ENCODE measurements around the gene RITA1.

Gene RITA1

DNA sequence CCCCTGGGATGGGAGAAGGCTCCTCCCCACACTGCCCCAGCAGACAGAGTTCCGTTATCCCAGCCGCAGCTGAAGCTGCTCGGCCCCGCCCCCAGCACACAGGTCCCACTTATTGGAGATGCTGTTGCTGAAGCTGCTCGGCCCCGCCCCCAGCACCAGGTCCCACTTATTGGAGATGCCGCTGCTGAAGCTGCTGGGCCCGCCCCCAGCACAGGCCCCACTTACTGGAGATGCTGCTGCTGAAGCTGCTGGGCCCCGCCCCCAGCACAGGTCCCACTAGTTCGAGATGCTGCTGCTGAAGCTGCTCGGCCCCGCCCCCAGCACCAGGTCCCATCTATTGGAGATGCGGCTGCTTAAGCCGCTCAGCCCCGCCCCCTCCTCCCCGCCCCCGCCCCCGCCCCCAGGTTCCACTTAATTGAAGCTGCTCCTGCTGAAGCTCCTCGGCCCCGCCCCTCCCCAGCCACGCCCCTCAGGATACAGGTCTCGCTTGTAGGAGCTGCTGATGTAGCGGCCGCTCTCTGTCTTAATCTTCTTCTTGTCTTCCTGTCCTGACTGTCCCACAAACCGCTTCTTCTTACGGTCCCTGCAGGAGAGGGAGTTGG, 24.0 kb upstream of the RITA1 start:
- Histone ChIP-seq H3K36me3 (replicated peaks) (peaks cover 77% of the 10 kb centered on the region), H3K4me3 (no peak overlapping the region), H3K4me1 (peaks cover 3% of the 10 kb centered on the region; the same call in 1 of the 2 replicates), H3K27me3 (ENCODE audit: low read depth) (no peaks in the 10 kb centered on the region), H3K9me3 (no peaks in the 10 kb centered on the region)
- in situ Hi-C loops (cut with MboI; ENCODE audit: low sequenced_read_pairs) = no loop called here
- DNase-seq (ENCODE audit: low spot score in 2 of 2) = peak; percentile 83 to 97

DNA sequence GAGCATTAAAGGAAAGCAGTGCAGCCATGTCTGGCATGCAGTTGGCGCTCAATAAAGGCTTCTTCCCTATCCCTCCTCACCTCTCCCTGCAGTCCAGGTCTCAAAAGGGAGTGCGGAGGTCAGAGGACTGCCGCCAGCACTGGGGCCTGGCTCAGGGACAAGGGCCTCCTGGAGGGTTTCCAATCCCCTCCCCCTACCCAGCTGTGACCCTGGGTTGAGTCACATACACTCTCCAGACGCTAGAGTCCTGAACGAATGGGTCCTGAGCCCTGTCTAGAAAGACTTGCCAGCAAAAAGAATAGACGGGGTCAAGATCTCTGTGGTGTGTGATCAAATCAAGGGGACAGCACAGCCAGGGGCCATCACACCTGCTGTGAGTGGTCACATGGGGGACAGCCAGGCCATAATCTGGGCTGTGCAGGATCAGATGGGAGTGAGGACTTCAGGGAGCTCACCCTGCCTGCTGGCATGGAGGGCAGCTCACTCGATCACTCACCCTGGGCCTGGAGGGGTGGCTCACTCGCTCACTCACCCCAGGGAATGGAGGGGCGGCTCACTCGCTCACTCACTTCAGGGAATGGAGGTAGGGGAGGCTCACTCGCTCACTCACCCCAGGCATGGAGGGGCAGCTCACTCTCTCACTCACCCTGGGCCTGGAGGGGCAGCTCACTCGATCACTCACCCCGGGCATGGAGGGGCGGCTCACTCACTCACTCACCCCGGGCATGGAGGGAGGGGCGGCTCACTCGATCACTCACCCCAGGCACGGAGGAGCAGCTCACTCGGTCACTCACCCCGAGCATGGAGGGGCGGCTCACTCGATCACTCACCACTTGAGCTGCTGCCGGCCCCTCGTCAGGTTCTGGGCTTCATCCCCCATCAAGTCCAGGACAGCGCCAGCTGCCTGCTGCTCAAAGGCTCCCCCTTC, 23.2 kb upstream of the RITA1 start:
- DNase-seq (ENCODE audit: low spot score in 2 of 2) = peak in 1 of 2 experiments; percentile 33
- Histone ChIP-seq H3K36me3 (replicated peaks) (peaks cover 85% of the 10 kb centered on the region), H3K9me3 (no peaks in the 10 kb centered on the region), H3K27me3 (ENCODE audit: low read depth) (no peaks in the 10 kb centered on the region), H3K4me3 (no peak overlapping the region), H3K4me1 (peaks cover 3% of the 10 kb centered on the region; the same call in 1 of the 2 replicates)
- in situ Hi-C loops (cut with MboI; ENCODE audit: low sequenced_read_pairs) = no loop called here

DNA sequence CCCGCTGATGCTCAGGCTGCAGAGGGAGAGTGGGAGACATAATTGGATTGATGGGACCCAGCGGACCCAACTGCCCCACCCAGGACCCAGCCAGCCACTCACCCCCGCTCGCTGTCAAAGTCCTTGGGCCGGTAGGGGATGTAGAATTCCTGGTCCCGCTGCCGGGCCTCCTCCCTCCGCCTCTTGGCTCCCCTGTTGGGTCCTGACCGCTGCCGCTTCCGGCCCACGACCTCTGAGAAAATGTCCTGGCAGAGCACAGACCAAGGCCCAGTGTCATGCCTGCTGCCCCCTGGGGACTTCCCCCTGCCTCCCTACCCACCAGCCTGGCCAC, 22.5 kb upstream of the RITA1 start:
- Histone ChIP-seq H3K9me3 (no peaks in the 10 kb centered on the region), H3K27me3 (ENCODE audit: low read depth) (no peaks in the 10 kb centered on the region), H3K4me1 (peaks cover 3% of the 10 kb centered on the region; the same call in 1 of the 2 replicates), H3K4me3 (no peak overlapping the region), H3K36me3 (replicated peaks) (peaks cover 89% of the 10 kb centered on the region)
- no peak for DNase-seq (ENCODE audit: low spot score in 2 of 2)
- in situ Hi-C loops (cut with MboI; ENCODE audit: low sequenced_read_pairs) = no loop called here

DNA sequence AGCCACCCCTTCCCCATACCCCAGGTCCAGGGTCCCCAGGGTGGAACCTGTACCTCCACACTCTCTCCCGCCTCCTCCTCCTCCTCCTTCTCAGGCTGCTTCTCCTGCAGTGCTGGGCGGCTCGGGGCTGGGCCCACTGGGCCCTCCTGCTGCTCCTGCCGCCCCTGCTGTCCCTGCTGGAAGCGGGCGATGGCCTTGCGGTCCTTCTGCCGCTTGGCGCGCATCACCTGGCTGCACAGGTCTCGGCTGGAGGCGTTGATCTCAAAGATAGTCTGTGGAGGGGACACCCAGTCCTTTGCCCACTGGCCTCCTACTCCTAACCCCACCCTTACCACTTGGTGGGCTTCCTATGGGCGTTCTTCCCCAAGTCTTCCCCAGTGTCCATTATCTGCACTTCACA, 21.5 kb upstream of the RITA1 start:
- Histone ChIP-seq H3K4me1 (peaks cover 3% of the 10 kb centered on the region; the same call in 1 of the 2 replicates), H3K27me3 (ENCODE audit: low read depth) (no peaks in the 10 kb centered on the region), H3K36me3 (replicated peaks) (peaks cover 89% of the 10 kb centered on the region), H3K4me3 (no peak overlapping the region), H3K9me3 (no peaks in the 10 kb centered on the region)
- in situ Hi-C loops (cut with MboI; ENCODE audit: low sequenced_read_pairs) = no loop called here
- no peak for DNase-seq (ENCODE audit: low spot score in 2 of 2)

DNA sequence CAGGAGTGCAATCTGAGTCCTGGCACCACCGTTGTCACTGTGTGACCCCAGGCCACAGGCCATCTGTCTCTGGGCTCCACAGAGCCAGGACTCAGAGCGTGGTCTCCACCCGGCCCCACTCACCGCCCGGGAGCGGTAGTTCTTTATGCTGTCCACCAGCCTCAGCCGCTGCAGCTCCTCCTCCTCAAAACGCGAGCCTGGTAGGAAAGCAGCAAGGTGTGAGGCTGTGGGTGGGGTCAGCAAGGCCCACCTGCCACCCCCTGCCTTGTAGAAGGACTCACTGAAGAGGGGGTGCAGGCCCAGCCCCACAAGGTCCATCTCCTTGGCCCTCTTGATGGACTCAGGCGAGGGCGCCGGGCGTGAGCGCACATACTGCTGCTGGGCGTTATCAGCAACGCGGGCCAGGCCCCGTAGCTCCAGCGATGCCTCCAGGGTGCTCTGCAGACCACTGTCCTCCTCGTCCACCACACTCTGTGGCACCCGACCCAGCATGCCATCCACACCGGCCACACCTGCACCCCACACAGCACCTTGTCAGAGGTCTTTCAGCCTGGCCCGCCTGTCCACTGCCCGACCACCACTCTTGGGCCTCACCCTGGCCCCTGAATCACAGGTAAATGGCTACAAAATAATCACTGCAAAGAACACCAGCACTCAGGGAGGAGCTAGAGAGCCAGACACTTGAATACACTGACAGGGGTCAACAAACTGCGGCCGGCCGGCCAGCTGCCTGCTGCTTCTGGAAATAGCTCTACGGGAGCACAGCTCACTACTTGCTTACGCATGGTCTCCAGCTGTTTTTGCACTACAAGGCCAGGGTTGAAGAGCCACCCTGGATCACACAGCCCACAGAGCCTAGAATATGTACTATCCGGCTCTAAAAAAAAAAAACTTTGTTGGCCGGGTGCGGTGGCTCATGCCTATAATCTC, 19.7 kb upstream of the RITA1 start:
- no peak for DNase-seq (ENCODE audit: low spot score in 2 of 2)
- H3K36me3 ChIP-seq (replicated peaks) = peaks cover 89% of the 10 kb centered on the region
- peaks cover 3% of the 10 kb centered on the region; the same call in 1 of the 2 replicates for H3K4me1 ChIP-seq
- no peak overlapping the region for H3K4me3 ChIP-seq
- in situ Hi-C loops (cut with MboI; ENCODE audit: low sequenced_read_pairs) = no loop called here
- H3K27me3 ChIP-seq (ENCODE audit: low read depth) = no peaks in the 10 kb centered on the region
- H3K9me3 ChIP-seq = no peaks in the 10 kb centered on the region

DNA sequence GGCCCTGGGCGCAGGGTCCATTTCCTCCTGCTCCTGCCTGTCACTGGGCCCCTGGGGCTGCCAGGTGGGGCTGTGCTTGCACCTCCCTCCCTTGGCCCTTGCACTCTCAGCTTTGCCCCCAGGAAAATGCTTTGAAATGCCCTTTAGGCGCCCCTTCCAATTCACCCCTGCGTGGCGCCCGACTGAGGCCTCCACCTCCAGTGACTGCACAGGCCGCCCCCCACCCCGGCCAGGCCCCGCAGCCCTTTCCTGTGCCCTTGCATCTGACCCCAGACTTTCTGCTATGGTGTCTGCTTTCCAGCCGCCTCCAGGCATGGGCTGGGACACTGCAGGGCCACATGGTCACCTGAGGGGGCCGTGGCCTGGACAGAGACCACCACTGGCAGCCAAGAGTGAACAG, 17.7 kb upstream of the RITA1 start:
- no peak for DNase-seq (ENCODE audit: low spot score in 2 of 2)
- H3K36me3 ChIP-seq (replicated peaks) = peaks cover 93% of the 10 kb centered on the region
- no peak overlapping the region for H3K4me3 ChIP-seq
- H3K27me3 ChIP-seq (ENCODE audit: low read depth) = no peaks in the 10 kb centered on the region
- no peaks in the 10 kb centered on the region for H3K4me1 ChIP-seq
- in situ Hi-C loops (cut with MboI; ENCODE audit: low sequenced_read_pairs) = no loop called here
- H3K9me3 ChIP-seq = no peaks in the 10 kb centered on the region

DNA sequence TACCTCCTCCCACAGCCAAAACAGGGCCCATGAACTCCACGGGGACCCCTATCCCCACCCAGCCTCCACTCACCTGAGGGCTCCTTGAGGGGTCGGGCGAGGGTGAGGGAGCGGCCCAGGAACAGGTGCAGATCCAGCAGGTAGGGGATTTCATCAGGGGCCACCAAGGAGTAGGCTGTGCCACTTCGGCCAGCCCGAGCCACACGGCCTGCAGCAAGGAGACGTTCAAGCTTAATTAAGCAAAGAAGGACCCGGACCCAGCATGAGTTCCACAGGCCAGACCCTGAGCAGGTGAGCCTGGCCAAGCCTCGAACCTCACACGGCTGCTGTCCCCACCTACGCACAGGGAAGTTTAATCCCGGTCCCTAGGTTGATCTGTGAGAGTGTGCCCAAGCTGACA, 15.8 kb upstream of the RITA1 start:
- in situ Hi-C loops (cut with MboI; ENCODE audit: low sequenced_read_pairs) = loop anchor here (5.0 kb wide), 1 partner anchor 122 kb away; no protein-coding TSS in a partner anchor

DNA sequence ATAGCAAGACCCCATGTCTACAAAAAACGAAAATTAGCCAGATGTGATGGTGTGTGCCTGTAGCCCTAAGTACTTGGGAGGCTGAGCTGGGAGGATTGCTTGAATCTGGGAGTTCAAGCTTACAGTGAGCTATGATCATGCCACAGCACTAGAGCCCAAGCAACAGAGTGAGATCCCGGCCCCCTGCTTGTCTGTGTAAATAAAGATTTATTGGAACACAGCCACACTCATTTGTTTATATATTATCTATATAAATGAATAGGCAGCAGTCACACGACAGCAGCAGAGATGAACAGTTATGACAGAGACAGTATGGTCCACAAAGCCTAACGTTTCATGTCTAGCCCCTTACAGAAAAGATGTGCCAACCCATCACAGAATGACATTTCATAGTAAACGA, 15.1 kb upstream of the RITA1 start:
- Histone ChIP-seq H3K4me1 (no peaks in the 10 kb centered on the region), H3K27me3 (ENCODE audit: low read depth) (no peaks in the 10 kb centered on the region), H3K4me3 (no peak overlapping the region), H3K9me3 (no peaks in the 10 kb centered on the region), H3K36me3 (replicated peaks) (peaks cover 88% of the 10 kb centered on the region)
- no peak for DNase-seq (ENCODE audit: low spot score in 2 of 2)
- in situ Hi-C loops (cut with MboI; ENCODE audit: low sequenced_read_pairs) = loop anchor here (5.0 kb wide), 1 partner anchor 123 kb away; no protein-coding TSS in a partner anchor

More for the DNA sequence above, 15.8 kb upstream of the RITA1 start:
- peaks cover 96% of the 10 kb centered on the region for H3K36me3 ChIP-seq (replicated peaks)
- H3K27me3 ChIP-seq (ENCODE audit: low read depth) = no peaks in the 10 kb centered on the region
- H3K4me1 ChIP-seq = no peaks in the 10 kb centered on the region
- no peaks in the 10 kb centered on the region for H3K9me3 ChIP-seq
- no peak overlapping the region for H3K4me3 ChIP-seq
- DNase-seq (ENCODE audit: low spot score in 2 of 2) = no peak

DNA sequence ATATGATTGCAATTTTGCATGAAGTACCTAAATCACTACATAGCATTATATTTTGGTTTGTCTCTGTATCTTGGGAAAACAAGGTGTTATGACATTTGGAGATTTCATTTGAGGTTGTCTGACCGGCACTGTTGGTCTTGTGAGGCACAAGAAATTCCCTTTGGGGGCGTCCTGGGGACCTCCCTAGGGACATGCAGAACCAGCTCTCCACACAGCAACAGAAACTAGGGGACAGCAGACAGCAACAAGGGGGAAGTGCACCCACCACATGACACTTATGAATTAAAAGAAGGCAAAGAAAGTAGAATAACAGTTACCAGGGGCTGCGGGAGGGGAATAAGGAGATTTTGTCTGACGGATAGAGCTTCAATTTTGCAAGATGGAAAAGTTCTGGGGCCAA, 14.6 kb upstream of the RITA1 start:
- Histone ChIP-seq H3K4me1 (no peaks in the 10 kb centered on the region), H3K27me3 (ENCODE audit: low read depth) (no peaks in the 10 kb centered on the region), H3K9me3 (no peaks in the 10 kb centered on the region), H3K4me3 (no peak overlapping the region), H3K36me3 (replicated peaks) (peaks cover 85% of the 10 kb centered on the region)
- in situ Hi-C loops (cut with MboI; ENCODE audit: low sequenced_read_pairs) = loop anchor here (5.0 kb wide), 1 partner anchor 124 kb away; no protein-coding TSS in a partner anchor
- no peak for DNase-seq (ENCODE audit: low spot score in 2 of 2)

DNA sequence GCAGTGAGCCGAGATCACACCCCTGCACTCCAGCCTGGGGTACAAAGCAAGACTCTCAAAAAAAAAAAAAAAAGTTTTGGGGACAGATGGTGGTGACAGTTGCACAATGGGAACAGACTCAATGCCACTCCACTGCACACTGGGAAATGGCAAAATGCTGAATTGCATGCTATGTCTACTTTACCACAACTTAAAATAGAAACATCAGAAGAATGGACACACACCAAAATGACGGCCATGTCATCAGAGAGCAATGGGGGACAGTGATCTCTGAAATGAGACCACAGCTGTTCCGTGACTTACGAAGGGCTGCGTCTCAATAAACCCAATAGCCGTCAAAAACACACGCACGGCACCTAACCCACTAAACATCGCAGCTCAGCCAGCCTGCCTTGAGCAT, 14.0 kb upstream of the RITA1 start:
- Histone ChIP-seq H3K4me1 (no peaks in the 10 kb centered on the region), H3K9me3 (no peaks in the 10 kb centered on the region), H3K4me3 (no peak overlapping the region), H3K27me3 (ENCODE audit: low read depth) (no peaks in the 10 kb centered on the region), H3K36me3 (replicated peaks) (peaks cover 87% of the 10 kb centered on the region)
- in situ Hi-C loops (cut with MboI; ENCODE audit: low sequenced_read_pairs) = loop anchor here (5.0 kb wide), 1 partner anchor 124 kb away; no protein-coding TSS in a partner anchor
- no peak for DNase-seq (ENCODE audit: low spot score in 2 of 2)

DNA sequence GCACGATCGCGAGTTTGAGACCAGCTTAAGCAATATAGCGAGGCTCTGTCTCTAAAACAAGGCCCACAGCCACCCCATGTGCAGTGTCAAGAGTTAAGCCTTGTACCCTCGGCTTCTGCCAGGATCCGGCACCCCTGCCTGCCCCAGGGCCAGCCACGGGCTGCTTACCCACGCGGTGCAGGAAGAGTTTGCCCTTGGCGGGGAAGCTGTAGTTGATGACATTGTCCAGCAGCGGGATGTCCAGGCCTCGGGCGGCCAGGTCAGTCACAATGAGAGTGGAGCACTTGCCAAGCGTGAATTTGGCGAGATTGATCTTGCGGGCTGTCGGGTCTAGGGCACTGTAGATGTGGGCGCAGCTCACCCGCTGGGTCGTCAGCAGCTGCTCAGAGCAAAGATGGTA, 13.3 kb upstream of the RITA1 start:
- H3K27me3 ChIP-seq (ENCODE audit: low read depth) = no peaks in the 10 kb centered on the region
- in situ Hi-C loops (cut with MboI; ENCODE audit: low sequenced_read_pairs) = loop anchor here (5.0 kb wide), 1 partner anchor 125 kb away; no protein-coding TSS in a partner anchor
- no peaks in the 10 kb centered on the region for H3K4me1 ChIP-seq
- peaks cover 87% of the 10 kb centered on the region for H3K36me3 ChIP-seq (replicated peaks)
- H3K9me3 ChIP-seq = no peaks in the 10 kb centered on the region
- no peak for DNase-seq (ENCODE audit: low spot score in 2 of 2)
- no peak overlapping the region for H3K4me3 ChIP-seq

DNA sequence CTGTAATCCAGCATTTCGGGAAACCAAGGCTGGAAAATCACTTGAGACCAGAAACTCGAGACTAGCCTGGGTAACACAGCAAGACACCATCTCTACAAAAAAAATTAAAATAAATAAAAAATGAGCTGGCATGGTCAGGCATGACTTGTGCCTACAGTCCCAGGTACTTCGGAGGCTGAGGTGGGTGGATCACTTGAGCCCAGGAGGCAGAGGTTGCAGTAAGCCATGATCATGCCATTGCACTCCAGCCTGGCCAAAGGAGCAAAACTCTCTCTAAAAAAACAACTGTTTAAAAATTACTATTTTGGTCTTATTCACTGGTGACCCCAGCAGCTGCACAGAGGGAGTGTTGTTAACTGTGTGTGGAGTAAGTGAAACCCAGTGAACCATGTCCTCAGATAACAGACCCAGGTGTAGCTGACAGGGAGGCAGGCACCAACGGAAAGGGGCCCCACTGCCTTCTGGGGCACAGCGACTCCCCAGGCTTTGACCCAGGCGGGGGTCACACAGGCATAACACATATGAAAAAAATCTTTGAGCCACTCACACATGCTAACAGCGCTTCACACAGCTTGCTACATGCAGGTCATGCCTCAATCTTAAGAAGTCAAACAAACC, 12.3 kb upstream of the RITA1 start:
- H3K4me1 ChIP-seq = no peaks in the 10 kb centered on the region
- in situ Hi-C loops (cut with MboI; ENCODE audit: low sequenced_read_pairs) = loop anchor here (5.0 kb wide), 1 partner anchor 126 kb away; no protein-coding TSS in a partner anchor

More for the DNA sequence above, 12.3 kb upstream of the RITA1 start:
- Histone ChIP-seq H3K36me3 (replicated peaks) (peaks cover 87% of the 10 kb centered on the region), H3K27me3 (ENCODE audit: low read depth) (no peaks in the 10 kb centered on the region), H3K9me3 (no peaks in the 10 kb centered on the region), H3K4me3 (no peak overlapping the region)
- DNase-seq (ENCODE audit: low spot score in 2 of 2) = no peak
